K562 (cell line): ENCODE measurements around the gene MBD2. TPM values are rescaled to one million over a fixed set of nuclear protein-coding genes. Genes with fewer than 3 reads are reported as not detected.

Experiments
- ATAC-seq: fragments of 200-7000 bp; cut with Tn5 transposase; 3 replicates; pipeline ENCODE4 v1.9.1; 2020; ENCODE audit warnings: moderate library complexity
- BruUV-seq: library from RNA; stranded (reverse); fragments of 400-500 nt; replicated peaks from 2 replicates; lab custom pipeline; 2021; lab: Mats Ljungman, UMichigan
- CTCF ChIA-PET: fragments of 300-600 bp; formaldehyde crosslinking; extraction: SDS; loops from one replicate; lab custom pipeline; 2021; ENCODE audit warnings: low intra/inter-chr PET ratio; lab: Yijun Ruan, JAX
- POLR2A ChIA-PET: fragments of 300-600, 350-650 bp; sonication (Branson Sonifier 250); formaldehyde crosslinking; extraction: SDS; loops from one replicate; lab custom pipeline; 2021; ENCODE audit warnings: antibody characterized with exemption, inconsistent platforms; lab: Yijun Ruan, JAX
- DNase-seq, 4 experiments: peaks; one replicate each; pipeline versions ENCODE4 v3.0.0 to v3.0.0-alpha.2; 2011 to 2018; ENCODE audit warnings: low spot score in 3 of 4, mixed read lengths in 3 of 4; ENCODE audit errors: extremely low read depth in 1 of 4
- FAIRE-seq: peaks from 2 replicates; lab custom pipeline; 2011; peaks lifted over from hg19 to GRCh38; lab: Jason Lieb, UNC
- H2AFZ ChIP-seq: 2 replicates; pipeline ENCODE4 v1.6.0; 2011; ENCODE audit warnings: low read depth, low read length, control low read depth, inconsistent platforms
- H3K27ac ChIP-seq: fragments of 200-600 bp; 3 replicates; pipeline ENCODE4 v1.8.0; 2011; ENCODE audit warnings: low read depth, mild to moderate bottlenecking, control low read depth, inconsistent platforms, low read length, moderate library complexity, mixed read lengths; ENCODE audit errors: extremely low read depth
- H3K27me3 ChIP-seq, 2 experiments: fragments of 300-600 bp in 1 of 2; 2 replicates in 1 of 2; 3 replicates in 1 of 2; pipeline versions ENCODE4 v1.6.0 to v1.8.0; 2011; ENCODE audit warnings: inconsistent platforms in 2 of 2, low read length in 2 of 2, mild to moderate bottlenecking in 1 of 2, mixed read lengths in 1 of 2, moderate library complexity in 1 of 2; ENCODE audit not compliant: control insufficient read depth in 2 of 2, insufficient read depth in 2 of 2
- H3K36me3 ChIP-seq: fragments of 300-600 bp; 3 replicates; pipeline ENCODE4 v1.8.0; 2011; ENCODE audit warnings: mild to moderate bottlenecking, low read length, inconsistent platforms; ENCODE audit not compliant: control insufficient read depth, insufficient read depth
- H3K4me1 ChIP-seq, 2 experiments: fragments of 200-600 bp in 1 of 2; replicated peaks in 1 of 2; 2 replicates in 1 of 2; 3 replicates in 1 of 2; pipeline versions ENCODE4 v1.5.1 to v1.8.0; 2011; ENCODE audit warnings: inconsistent platforms in 2 of 2, low read length in 2 of 2, mild to moderate bottlenecking in 1 of 2, mixed read lengths in 1 of 2, moderate library complexity in 1 of 2; ENCODE audit not compliant: control insufficient read depth in 2 of 2, insufficient read depth in 2 of 2
- H3K4me2 ChIP-seq: 2 replicates; pipeline ENCODE4 v1.6.1; 2011; ENCODE audit warnings: low read length, control low read depth, inconsistent platforms, mixed read lengths; ENCODE audit not compliant: insufficient read depth
- H3K4me3 ChIP-seq: fragments of 200-600 bp; sonication (generic), shearing (Covaris generic); 2 replicates; pipeline ENCODE4 v1.5.1; 2016; ENCODE audit warnings: control low read depth, inconsistent platforms
- H3K79me2 ChIP-seq: fragments of 200-600 bp; 3 replicates; pipeline ENCODE4 v1.8.0; 2011; ENCODE audit warnings: low read length, inconsistent platforms; ENCODE audit not compliant: control insufficient read depth, insufficient read depth
- H3K9ac ChIP-seq, 2 experiments: 2 replicates each; pipeline versions ENCODE4 v1.6.0 to v1.6.1; 2011; ENCODE audit warnings: low read depth in 2 of 2, low read length in 2 of 2, control low read depth in 1 of 2, inconsistent platforms in 1 of 2, mild to moderate bottlenecking in 1 of 2, mixed read lengths in 1 of 2; ENCODE audit not compliant: insufficient read depth in 1 of 2
- H3K9me1 ChIP-seq: one replicate; pipeline ENCODE4 v1.6.0; 2011; ENCODE audit warnings: inconsistent platforms, mild to moderate bottlenecking, low read length, moderate library complexity; ENCODE audit not compliant: control insufficient read depth, insufficient read depth
- H3K9me3 ChIP-seq: replicated peaks from 2 replicates; pipeline ENCODE4 v1.5.1; 2011; ENCODE audit warnings: low read depth, low read length, inconsistent platforms; ENCODE audit not compliant: control insufficient read depth, insufficient read depth
- H4K20me1 ChIP-seq: replicated peaks from 2 replicates; pipeline ENCODE4 v1.6.1; 2011; ENCODE audit warnings: low read length, inconsistent platforms, mixed read lengths; ENCODE audit not compliant: control insufficient read depth, insufficient read depth
- ATF7 ChIP-seq: fragments of 450-650 bp; IDR thresholded peaks from 2 replicates; pipeline ENCODE4 v1.7.1; 2014; ENCODE audit warnings: mild to moderate bottlenecking, moderate library complexity
- HMG20A ChIP-seq: fragments of 450-650 bp; formaldehyde crosslinking; conservative IDR thresholded peaks from 2 replicates; pipeline ENCODE4 v1.4.0; 2020; ENCODE audit warnings: mild to moderate bottlenecking, mixed read lengths
- HMGN3 ChIP-seq: IDR thresholded peaks from 2 replicates; pipeline ENCODE4 v1.6.1; 2011; ENCODE audit warnings: borderline replicate concordance, low read depth, mild to moderate bottlenecking, mixed read lengths, low read length; ENCODE audit not compliant: insufficient read length; ENCODE audit errors: extremely low read depth
- KDM1A ChIP-seq, 2 experiments: fragments of 450-650 bp; IDR thresholded peaks; 2 replicates each; pipeline ENCODE4 v1.6.1; 2016; ENCODE audit warnings: mild to moderate bottlenecking in 2 of 2
- KHSRP ChIP-seq: fragments of 450-650 bp; IDR thresholded peaks from 2 replicates; pipeline ENCODE4 v1.6.1; 2017
- ZNF197 ChIP-seq: fragments of 200-800 bp; sonication (Bioruptor generic); IDR thresholded peaks from 2 replicates; pipeline ENCODE4 v1.6.1; 2016; ENCODE audit warnings: low read depth, missing genetic modification characterization, missing compliant biosample characterization
- ZNF75A ChIP-seq: fragments of 450-650 bp; formaldehyde crosslinking; IDR thresholded peaks from 2 replicates; pipeline ENCODE4 v1.4.0; 2020; ENCODE audit warnings: mild to moderate bottlenecking
- in situ Hi-C: fragments of 300-500 bp; cut with MboI; formaldehyde crosslinking; loops from 4 replicates; pipeline ENCODE4 v1.15.0; 2018; ENCODE audit warnings: inconsistent platforms, mixed read lengths
- intact Hi-C: fragments of 100-400 bp; cut with micrococcal nuclease; formaldehyde crosslinking; loops from 2 replicates; pipeline ENCODE4 v1.14.2; 2022
- polyA plus RNA-seq, 8 experiments: library from polyadenylated mRNA; depleted of rRNA in 4 of 8; stranded (reverse) in 5 of 8; unstranded in 3 of 8; fragments of >200 nt; fragmentation: Nextera tagmentation in 2 of 8; fragmentation: Illumina TruSeq in 1 of 8; extraction: Ambion mirVana in 2 of 8; extraction: Trizol in 1 of 8; gene quantifications; 2 replicates each; pipeline versions ENCODE4 v1.2.1 to v1.2.3, GENCODE V29; 2011 to 2014; ENCODE audit warnings: inconsistent platforms in 1 of 8, missing spikeins in 1 of 8
- total RNA-seq, 7 experiments: library from RNA; depleted of rRNA in 6 of 7; stranded (reverse); fragments of >200 nt in 6 of 7; fragmentation: Illumina TruSeq in 2 of 7; extraction: Trizol in 2 of 7; gene quantifications; 2 replicates each; pipeline versions ENCODE4 v1.2.1 to v1.2.3, GENCODE V29; 2011 to 2021; ENCODE audit warnings: low replicate concordance in 1 of 7
- TF ChIP-seq, protein P1 (sequence below): sonication (generic); formaldehyde crosslinking; IDR thresholded peaks from 2 replicates; pipeline ENCODE4 v1.8.0; 2022; ENCODE audit warnings: mild to moderate bottlenecking, missing genetic modification reagents
- TF ChIP-seq, protein P2 (sequence below): fragments of 450-650 bp; IDR thresholded peaks from 2 replicates; pipeline ENCODE4 v1.6.1; 2016; ENCODE audit warnings: missing biosample characterization, missing genetic modification characterization
- TF ChIP-seq, protein P3 (sequence below): fragments of 250-450 bp; sonication (Bioruptor Pico); IDR thresholded peaks from 2 replicates; pipeline ENCODE4 v1.8.0; 2021; ENCODE audit warnings: mild to moderate bottlenecking, moderate library complexity

The MBD2 gene
- total and polyA plus RNA-seq, 9 of the 15 experiments (the other 6 are each of a cell fraction or from before 2014, with no cell fraction given) = 4.4 to 40.2 (median 13.9) TPM

DNA sequence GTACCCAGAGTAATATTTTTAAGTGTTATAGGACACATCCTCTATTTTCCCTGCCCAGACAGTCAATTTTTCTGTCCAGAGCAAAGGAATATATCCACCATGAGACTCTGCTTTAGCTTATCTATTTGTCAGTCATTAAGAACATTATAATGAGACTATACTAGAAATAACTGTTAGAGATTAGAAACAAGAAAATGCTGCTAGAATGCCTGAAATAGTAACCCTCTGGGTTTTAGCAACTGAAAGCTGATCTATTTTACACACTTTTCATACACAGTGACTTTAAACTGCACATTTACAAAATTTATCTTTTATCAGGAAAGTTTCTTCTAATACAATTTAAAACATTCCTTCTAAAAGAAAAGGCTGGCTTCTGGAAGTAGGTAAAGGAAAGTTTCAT, 39.6 kb downstream of the MBD2 start:
- no peaks in the 10 kb centered on the region for H3K9me3 ChIP-seq
- H3K4me2 ChIP-seq = no peak overlapping the region
- H3K36me3 ChIP-seq = peaks cover 19% of the 10 kb centered on the region; the same call in 2 of the 3 replicates
- DNase-seq = no peak
- H3K4me1 ChIP-seq = no peaks in the 10 kb centered on the region; a peak in 1 of 5 replicates
- FAIRE-seq = no peak
- H3K9ac ChIP-seq = no peak overlapping the region
- no peak overlapping the region for H3K27ac ChIP-seq
- H3K79me2 ChIP-seq = no peaks in the 10 kb centered on the region
- no peaks in the 10 kb centered on the region for H4K20me1 ChIP-seq
- BruUV-seq = no TSS peak
- TF ChIP-seq ZNF75A (CRISPR knock-in tag) (no peak), KDM1A (IDR thresholded peaks at IDR 0.05) (no peak), ZNF197 (CRISPR knock-in tag) (no peak), HMGN3 (no peak), KHSRP (no peak), ATF7 (no peak), HMG20A (no peak)
- TF ChIP-seq, protein P1, sequence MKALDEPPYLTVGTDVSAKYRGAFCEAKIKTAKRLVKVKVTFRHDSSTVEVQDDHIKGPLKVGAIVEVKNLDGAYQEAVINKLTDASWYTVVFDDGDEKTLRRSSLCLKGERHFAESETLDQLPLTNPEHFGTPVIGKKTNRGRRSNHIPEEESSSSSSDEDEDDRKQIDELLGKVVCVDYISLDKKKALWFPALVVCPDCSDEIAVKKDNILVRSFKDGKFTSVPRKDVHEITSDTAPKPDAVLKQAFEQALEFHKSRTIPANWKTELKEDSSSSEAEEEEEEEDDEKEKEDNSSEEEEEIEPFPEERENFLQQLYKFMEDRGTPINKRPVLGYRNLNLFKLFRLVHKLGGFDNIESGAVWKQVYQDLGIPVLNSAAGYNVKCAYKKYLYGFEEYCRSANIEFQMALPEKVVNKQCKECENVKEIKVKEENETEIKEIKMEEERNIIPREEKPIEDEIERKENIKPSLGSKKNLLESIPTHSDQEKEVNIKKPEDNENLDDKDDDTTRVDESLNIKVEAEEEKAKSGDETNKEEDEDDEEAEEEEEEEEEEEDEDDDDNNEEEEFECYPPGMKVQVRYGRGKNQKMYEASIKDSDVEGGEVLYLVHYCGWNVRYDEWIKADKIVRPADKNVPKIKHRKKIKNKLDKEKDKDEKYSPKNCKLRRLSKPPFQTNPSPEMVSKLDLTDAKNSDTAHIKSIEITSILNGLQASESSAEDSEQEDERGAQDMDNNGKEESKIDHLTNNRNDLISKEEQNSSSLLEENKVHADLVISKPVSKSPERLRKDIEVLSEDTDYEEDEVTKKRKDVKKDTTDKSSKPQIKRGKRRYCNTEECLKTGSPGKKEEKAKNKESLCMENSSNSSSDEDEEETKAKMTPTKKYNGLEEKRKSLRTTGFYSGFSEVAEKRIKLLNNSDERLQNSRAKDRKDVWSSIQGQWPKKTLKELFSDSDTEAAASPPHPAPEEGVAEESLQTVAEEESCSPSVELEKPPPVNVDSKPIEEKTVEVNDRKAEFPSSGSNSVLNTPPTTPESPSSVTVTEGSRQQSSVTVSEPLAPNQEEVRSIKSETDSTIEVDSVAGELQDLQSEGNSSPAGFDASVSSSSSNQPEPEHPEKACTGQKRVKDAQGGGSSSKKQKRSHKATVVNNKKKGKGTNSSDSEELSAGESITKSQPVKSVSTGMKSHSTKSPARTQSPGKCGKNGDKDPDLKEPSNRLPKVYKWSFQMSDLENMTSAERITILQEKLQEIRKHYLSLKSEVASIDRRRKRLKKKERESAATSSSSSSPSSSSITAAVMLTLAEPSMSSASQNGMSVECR (CRISPR knock-in tag) = no peak
- TF ChIP-seq, protein P2, sequence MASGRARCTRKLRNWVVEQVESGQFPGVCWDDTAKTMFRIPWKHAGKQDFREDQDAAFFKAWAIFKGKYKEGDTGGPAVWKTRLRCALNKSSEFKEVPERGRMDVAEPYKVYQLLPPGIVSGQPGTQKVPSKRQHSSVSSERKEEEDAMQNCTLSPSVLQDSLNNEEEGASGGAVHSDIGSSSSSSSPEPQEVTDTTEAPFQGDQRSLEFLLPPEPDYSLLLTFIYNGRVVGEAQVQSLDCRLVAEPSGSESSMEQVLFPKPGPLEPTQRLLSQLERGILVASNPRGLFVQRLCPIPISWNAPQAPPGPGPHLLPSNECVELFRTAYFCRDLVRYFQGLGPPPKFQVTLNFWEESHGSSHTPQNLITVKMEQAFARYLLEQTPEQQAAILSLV = no peak
- TF ChIP-seq, protein P3, sequence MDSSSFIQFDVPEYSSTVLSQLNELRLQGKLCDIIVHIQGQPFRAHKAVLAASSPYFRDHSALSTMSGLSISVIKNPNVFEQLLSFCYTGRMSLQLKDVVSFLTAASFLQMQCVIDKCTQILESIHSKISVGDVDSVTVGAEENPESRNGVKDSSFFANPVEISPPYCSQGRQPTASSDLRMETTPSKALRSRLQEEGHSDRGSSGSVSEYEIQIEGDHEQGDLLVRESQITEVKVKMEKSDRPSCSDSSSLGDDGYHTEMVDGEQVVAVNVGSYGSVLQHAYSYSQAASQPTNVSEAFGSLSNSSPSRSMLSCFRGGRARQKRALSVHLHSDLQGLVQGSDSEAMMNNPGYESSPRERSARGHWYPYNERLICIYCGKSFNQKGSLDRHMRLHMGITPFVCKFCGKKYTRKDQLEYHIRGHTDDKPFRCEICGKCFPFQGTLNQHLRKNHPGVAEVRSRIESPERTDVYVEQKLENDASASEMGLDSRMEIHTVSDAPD (CRISPR knock-in tag) = no peak
- TF ChIP-seq, all 486 proteins: peak for 0
- H3K4me3 ChIP-seq = no peak overlapping the region
- POLR2A ChIA-PET = no interaction called here
- no peak overlapping the region for H2AFZ ChIP-seq
- intact Hi-C loops = no loop called here
- no peaks in the 10 kb centered on the region for H3K27me3 ChIP-seq
- no peaks in the 10 kb centered on the region for H3K9me1 ChIP-seq
- in situ Hi-C loops = no loop called here
- CTCF ChIA-PET = no interaction called here
- no peak for ATAC-seq
